Mucosa of descending colon (tissue), 3 donors: ENCODE results near the gene GPR119. TPM values are rescaled to one million over a fixed set of nuclear protein-coding genes. Genes with fewer than 3 reads are reported as not detected.
"Not testable (repeated sequence)": the region's sequence is repeated elsewhere in the genome, so short reads cannot be mapped to it uniquely, and the experiment has no call there.

ENCODE experiments used
- ATAC-seq: fragments of 200-7000 bp; cut with Tn5 transposase; one replicate; pipeline ENCODE4 v1.9.1; 2020; ENCODE audit warnings: mild to moderate bottlenecking, moderate library complexity
- DNase-seq, 3 donors: peaks; one replicate each; pipeline ENCODE4 v3.0.0-alpha.2; 2020
- H3K36me3 ChIP-seq: fragments of 200-600 bp; one replicate; pipeline ENCODE4 v1.8.0; 2021; ENCODE audit warnings: low read depth, mild to moderate bottlenecking
- H3K4me1 ChIP-seq: fragments of 200-600 bp; one replicate; pipeline ENCODE4 v1.8.0; 2021; ENCODE audit warnings: low read depth, mild to moderate bottlenecking
- H3K4me3 ChIP-seq: fragments of 200-600 bp; one replicate; pipeline ENCODE4 v1.8.0; 2021; ENCODE audit warnings: mild to moderate bottlenecking
- H3K9me3 ChIP-seq: fragments of 200-600 bp; one replicate; pipeline ENCODE4 v1.8.0; 2021; ENCODE audit warnings: mild to moderate bottlenecking
- intact Hi-C, 2 donors: fragments of 100-400 bp; cut with DNase I in 1 of 2; cut with micrococcal nuclease in 1 of 2; formaldehyde crosslinking; loops; one replicate each; pipeline versions ENCODE4 v1.11.0 to v1.11.1; 2022; cut with DNase I, micrococcal nuclease
- total RNA-seq, 3 donors: library from RNA; stranded (reverse); fragmentation: NEBNext Ultra II Directional in 2 of 3; extraction: Animal tissue kit (Norgen Biotek cat#: 25700) in 2 of 3; gene quantifications; one replicate each; pipeline versions ENCODE4 v1.2.1 to v1.2.4, GENCODE V29; 2021 to 2023
- TF ChIP-seq, protein P1 (sequence below): fragments of 200-600 bp; IDR thresholded peaks from one replicate; pipeline ENCODE4 v1.8.0; 2022; ENCODE audit warnings: antibody characterized with exemption, mild to moderate bottlenecking
- donor health status: DM: no; HTN: no; CAD: no; lungs with moderate emphysema.
- donor health status: DM: no; HTN: no; CAD: no.
- donor health status: DM: no; HTN: yes; CAD: no.

GPR119 gene
- total RNA-seq, 3 donors from 2014 or later = 0.29 TPM; not detected in 2

DNA sequence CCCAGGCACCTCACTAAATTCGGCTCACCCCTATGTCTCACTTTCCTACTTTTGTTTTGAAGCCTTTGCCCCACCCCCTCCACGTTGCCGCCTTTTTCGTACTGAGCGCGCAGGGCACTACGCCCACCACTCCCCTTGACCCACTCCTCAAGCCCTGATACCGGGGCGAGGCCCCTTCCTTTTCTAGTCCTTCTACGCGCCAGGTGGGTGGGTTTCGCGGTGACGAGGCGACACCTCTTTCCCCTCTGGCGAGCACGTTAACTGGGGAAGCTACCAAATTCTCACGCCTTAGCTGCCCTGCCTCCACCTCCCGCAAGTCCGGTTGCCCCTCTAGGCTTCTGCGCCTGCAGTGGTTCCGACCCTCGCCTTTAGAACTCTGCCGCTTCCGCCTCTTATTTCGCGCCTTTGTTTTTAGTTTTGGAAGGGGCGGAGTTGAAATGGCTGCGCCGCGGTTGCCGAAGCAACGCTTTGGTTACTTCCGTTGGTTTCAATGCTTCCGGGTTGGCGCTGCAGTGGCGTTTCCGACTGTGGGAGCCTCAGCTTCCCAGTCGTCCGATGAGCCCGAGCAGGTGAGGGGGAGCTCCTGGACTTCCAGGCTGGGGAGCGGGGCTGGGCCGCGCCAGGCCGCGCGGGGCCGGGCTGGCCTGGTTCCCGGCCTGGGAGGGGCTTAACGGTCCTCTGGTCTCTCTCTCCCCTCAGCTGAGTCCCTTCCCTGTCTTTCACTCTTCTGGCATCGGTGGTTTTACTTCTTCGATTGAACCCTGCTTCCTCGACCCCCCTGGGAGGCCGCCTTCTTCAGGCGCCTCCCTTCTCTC is 45.9 kb downstream of the GPR119 start, which contains the start of gene SLC25A14:
SLC25A14 (plus strand) TSS at position 512 of the 815 bp plus-strand sequence. CDS start 360 bp downstream, outside the sequence.
- H3K4me3 ChIP-seq = peak within 1 kb of the TSS; percentile 32
- peak; percentile 98 for ATAC-seq
- no peaks in the 10 kb centered on the region for H3K9me3 ChIP-seq
- no peaks in the 10 kb centered on the region for H3K4me1 ChIP-seq
- peak; percentile 79 to 82 (median 82) for DNase-seq
- intact Hi-C loops = no loop called here
- TF ChIP-seq, protein P1, sequence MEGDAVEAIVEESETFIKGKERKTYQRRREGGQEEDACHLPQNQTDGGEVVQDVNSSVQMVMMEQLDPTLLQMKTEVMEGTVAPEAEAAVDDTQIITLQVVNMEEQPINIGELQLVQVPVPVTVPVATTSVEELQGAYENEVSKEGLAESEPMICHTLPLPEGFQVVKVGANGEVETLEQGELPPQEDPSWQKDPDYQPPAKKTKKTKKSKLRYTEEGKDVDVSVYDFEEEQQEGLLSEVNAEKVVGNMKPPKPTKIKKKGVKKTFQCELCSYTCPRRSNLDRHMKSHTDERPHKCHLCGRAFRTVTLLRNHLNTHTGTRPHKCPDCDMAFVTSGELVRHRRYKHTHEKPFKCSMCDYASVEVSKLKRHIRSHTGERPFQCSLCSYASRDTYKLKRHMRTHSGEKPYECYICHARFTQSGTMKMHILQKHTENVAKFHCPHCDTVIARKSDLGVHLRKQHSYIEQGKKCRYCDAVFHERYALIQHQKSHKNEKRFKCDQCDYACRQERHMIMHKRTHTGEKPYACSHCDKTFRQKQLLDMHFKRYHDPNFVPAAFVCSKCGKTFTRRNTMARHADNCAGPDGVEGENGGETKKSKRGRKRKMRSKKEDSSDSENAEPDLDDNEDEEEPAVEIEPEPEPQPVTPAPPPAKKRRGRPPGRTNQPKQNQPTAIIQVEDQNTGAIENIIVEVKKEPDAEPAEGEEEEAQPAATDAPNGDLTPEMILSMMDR = no peak
- H3K36me3 ChIP-seq = no peaks in the 10 kb centered on the region

DNA sequence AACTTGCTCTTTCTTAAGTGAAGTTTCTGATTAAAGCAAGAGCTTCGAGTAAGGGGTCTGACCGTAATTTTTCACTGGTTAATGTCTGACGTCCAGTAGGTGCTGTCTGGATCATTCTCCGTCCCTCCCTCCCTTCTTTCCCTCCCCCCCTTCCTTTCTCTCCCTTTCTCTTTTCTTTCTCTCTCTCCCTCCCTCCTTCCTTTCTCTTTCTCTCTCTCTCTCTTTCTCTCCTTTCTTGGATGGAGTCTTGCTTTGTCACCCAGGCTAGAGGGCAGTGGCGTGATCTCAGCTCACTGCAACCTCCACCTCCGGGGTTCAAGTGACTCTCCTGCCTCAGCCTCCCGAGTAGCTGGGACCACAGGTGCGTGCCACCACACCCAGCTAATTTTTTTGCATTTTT is 46.6 kb downstream of the GPR119 start:
- H3K36me3 ChIP-seq, H3K9me3 ChIP-seq, intact Hi-C loops, H3K4me3 ChIP-seq, ATAC-seq, H3K4me1 ChIP-seq, DNase-seq: not testable (repeated sequence)

DNA sequence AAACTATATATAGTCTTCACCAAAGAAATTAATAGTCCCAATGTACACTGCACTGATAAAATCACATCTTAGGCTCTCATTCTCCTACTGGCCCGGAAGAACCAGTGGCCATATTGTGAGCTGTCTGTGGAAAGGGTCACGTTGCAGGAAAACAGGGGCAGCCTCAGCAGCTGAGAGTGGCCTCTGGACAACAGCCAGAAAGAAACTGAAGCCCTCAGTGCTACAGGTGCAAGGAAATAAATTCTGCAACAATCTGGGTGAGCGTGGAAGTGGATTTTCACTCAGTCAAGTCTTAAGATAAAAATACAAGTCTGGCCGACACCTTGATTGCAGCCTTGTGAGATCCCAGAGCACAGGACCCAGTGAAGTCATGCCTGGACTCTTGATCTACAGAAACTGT is 48.9 kb downstream of the GPR119 start:
- no peaks in the 10 kb centered on the region for H3K4me1 ChIP-seq
- no peaks in the 10 kb centered on the region for H3K36me3 ChIP-seq
- intact Hi-C loops = no loop called here
- ATAC-seq = no peak
- TF ChIP-seq, protein P1 = no peak
- DNase-seq = no peak
- H3K4me3 ChIP-seq = no peak overlapping the region
- no peaks in the 10 kb centered on the region for H3K9me3 ChIP-seq

Other genes with a start within 250 kb of the GPR119 start
- gene AIFM1, start 219.8 kb downstream of the GPR119 start, total RNA-seq = 10 to 100 TPM; 45.3 to 66.9 (median 50.0) TPM
- under 1 TPM; 0.38 to 0.55 (median 0.47) TPM for gene RAB33A, start 213.7 kb downstream of the GPR119 start, total RNA-seq
- 1 to 10 TPM; 2.3 to 4.3 (median 3.2) TPM for gene ZNF280C, start 116.8 kb downstream of the GPR119 start, total RNA-seq
- 10 to 100 TPM in 2 of 3 donors, 1 to 10 TPM in 1; 8.3 to 12.9 (median 12.7) TPM for gene SLC25A14, start 45.8 kb downstream of the GPR119 start, total RNA-seq
- gene RBMX2, start 16.3 kb upstream of the GPR119 start, total RNA-seq = 10 to 100 TPM; 14.7 to 18.1 (median 15.0) TPM